GM19452 (cell line): ENCODE measurements around the gene SLC26A9.

ENCODE experiments used
- ATAC-seq: cut with Tn5 transposase; IDR thresholded peaks from one replicate; pipeline ENCODE4 v1.9.1; 2021; ENCODE audit not compliant: unreplicated experiment

SLC26A9 gene

GRCh38 chr1:205973377-205974232, 30.3 kb upstream of the SLC26A9 start:
- no peak for ATAC-seq

GRCh38 chr1:205972491-205973168, 29.4 kb upstream of the SLC26A9 start:
- ATAC-seq = no peak

- no peak for ATAC-seq
Observed at GRCh38 chr1:205972081-205972480, 28.8 kb upstream of the SLC26A9 start.

GRCh38 chr1:205971082-205971481, 27.8 kb upstream of the SLC26A9 start:
- no peak for ATAC-seq

GRCh38 chr1:205970486-205970885, 27.2 kb upstream of the SLC26A9 start:
- no peak for ATAC-seq

- ATAC-seq = no peak
Observed at GRCh38 chr1:205969229-205969628, 26.0 kb upstream of the SLC26A9 start.

- ATAC-seq = no peak
Observed at GRCh38 chr1:205967554-205968335, 24.5 kb upstream of the SLC26A9 start.

- ATAC-seq = no peak
Observed at GRCh38 chr1:205965036-205965884, 22.0 kb upstream of the SLC26A9 start.

- ATAC-seq = no peak
Observed at GRCh38 chr1:205963352-205964155, 20.3 kb upstream of the SLC26A9 start.

- no peak for ATAC-seq
Observed at GRCh38 chr1:205962821-205963221, 19.6 kb upstream of the SLC26A9 start.

- ATAC-seq = no peak
Observed at GRCh38 chr1:205961991-205962820, 18.9 kb upstream of the SLC26A9 start.

- ATAC-seq = no peak
Observed at GRCh38 chr1:205961405-205961804, 18.1 kb upstream of the SLC26A9 start.

GRCh38 chr1:205959789-205960188, 16.5 kb upstream of the SLC26A9 start:
- no peak for ATAC-seq

- no peak for ATAC-seq
Observed at GRCh38 chr1:205955499-205955898, 12.2 kb upstream of the SLC26A9 start.

- no peak for ATAC-seq
Observed at GRCh38 chr1:205954819-205955404, 11.7 kb upstream of the SLC26A9 start.

GRCh38 chr1:205951746-205952145, 8.5 kb upstream of the SLC26A9 start:
- no peak for ATAC-seq

- ATAC-seq = no peak
Observed at GRCh38 chr1:205950826-205951549, 7.7 kb upstream of the SLC26A9 start.

GRCh38 chr1:205950280-205950679, 7.0 kb upstream of the SLC26A9 start:
- ATAC-seq = no peak
